Measurements from ENCODE around the gene ZNF573. TPM values are rescaled to one million over a fixed set of nuclear protein-coding genes. Genes with fewer than 3 reads are reported as not detected.

Gene ZNF573
- total and polyA plus RNA-seq, 2 of the 13 experiments (the other 11 are each of a cell fraction or from before 2014, with no cell fraction given) = 3.1 to 9.3 TPM

DNA sequence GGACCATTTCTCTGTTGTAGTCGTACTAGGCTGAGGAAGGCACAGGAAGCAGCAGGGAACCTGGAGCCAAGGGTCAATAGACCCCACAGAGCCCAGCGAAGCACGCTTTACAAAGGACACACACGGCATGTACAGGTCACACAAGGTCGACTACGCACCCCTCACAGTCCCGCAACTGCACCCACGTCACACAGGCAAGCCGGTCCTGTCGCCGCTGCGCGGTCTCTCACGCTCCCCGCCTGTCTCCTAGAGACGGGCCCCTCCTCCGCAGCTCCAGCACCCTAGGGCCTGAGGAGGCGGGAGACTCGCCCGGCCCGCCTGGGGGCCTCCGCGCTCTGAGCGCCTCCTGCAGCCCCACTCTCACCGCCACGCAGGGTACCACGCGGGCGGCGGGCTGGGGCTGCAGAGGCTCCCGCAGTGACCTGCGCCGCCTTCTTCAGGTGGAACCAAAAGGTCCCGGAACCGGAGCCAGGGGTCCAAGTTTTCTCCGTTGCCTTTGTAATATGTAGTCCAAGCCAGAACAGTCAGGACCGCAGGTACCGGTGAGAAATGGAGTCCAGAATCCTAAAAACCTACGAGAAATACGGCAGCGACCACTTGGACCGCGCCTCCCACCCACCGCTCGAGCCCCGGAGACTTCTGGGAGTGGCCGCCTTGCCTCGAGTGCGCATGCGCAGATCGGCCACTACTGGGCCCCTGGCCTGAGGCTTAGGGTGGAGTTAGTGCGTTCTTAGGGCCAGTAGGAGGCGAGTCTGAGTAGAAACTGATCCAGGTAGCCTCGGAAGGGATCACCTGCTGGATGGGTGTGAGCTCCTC lies 60.1 kb downstream of the ZNF573 start, which contains the start of gene ZNF607 (continued):
- TF ChIP-seq, protein P1, sequence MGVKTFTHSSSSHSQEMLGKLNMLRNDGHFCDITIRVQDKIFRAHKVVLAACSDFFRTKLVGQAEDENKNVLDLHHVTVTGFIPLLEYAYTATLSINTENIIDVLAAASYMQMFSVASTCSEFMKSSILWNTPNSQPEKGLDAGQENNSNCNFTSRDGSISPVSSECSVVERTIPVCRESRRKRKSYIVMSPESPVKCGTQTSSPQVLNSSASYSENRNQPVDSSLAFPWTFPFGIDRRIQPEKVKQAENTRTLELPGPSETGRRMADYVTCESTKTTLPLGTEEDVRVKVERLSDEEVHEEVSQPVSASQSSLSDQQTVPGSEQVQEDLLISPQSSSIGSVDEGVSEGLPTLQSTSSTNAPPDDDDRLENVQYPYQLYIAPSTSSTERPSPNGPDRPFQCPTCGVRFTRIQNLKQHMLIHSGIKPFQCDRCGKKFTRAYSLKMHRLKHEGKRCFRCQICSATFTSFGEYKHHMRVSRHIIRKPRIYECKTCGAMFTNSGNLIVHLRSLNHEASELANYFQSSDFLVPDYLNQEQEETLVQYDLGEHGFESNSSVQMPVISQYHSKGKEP (CRISPR knock-in tag; IDR thresholded peaks at IDR 0.05) = no peak
- TF ChIP-seq ZNF350 (CRISPR knock-in tag; IDR thresholded peaks at IDR 0.05; ENCODE audit: borderline replicate concordance, low read depth) = peak; percentile 76
- TF ChIP-seq, protein P2, sequence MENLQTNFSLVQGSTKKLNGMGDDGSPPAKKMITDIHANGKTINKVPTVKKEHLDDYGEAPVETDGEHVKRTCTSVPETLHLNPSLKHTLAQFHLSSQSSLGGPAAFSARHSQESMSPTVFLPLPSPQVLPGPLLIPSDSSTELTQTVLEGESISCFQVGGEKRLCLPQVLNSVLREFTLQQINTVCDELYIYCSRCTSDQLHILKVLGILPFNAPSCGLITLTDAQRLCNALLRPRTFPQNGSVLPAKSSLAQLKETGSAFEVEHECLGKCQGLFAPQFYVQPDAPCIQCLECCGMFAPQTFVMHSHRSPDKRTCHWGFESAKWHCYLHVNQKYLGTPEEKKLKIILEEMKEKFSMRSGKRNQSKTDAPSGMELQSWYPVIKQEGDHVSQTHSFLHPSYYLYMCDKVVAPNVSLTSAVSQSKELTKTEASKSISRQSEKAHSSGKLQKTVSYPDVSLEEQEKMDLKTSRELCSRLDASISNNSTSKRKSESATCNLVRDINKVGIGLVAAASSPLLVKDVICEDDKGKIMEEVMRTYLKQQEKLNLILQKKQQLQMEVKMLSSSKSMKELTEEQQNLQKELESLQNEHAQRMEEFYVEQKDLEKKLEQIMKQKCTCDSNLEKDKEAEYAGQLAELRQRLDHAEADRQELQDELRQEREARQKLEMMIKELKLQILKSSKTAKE (CRISPR knock-in tag; IDR thresholded peaks at IDR 0.05; ENCODE audit: borderline replicate concordance) = no peak
- TF ChIP-seq NCOA1 (CRISPR knock-in tag; IDR thresholded peaks at IDR 0.05) = no peak
- 0 out of 2 replicates have a peak, but pooled peaks have one; percentile 16 for TF ChIP-seq KDM3A (CRISPR knock-in tag; IDR thresholded peaks at IDR 0.05; ENCODE audit: low read depth)
- TF ChIP-seq, protein P3, sequence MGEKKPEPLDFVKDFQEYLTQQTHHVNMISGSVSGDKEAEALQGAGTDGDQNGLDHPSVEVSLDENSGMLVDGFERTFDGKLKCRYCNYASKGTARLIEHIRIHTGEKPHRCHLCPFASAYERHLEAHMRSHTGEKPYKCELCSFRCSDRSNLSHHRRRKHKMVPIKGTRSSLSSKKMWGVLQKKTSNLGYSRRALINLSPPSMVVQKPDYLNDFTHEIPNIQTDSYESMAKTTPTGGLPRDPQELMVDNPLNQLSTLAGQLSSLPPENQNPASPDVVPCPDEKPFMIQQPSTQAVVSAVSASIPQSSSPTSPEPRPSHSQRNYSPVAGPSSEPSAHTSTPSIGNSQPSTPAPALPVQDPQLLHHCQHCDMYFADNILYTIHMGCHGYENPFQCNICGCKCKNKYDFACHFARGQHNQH (CRISPR knock-in tag; IDR thresholded peaks at IDR 0.05) = no peak
- no peak for TF ChIP-seq SIN3B (IDR thresholded peaks at IDR 0.05; ENCODE audit: low read length)
- 0 out of 2 replicates have a peak, but pooled peaks have one; percentile 13 for TF ChIP-seq CCDC6 (CRISPR knock-in tag; IDR thresholded peaks at IDR 0.05)
- no peak for TF ChIP-seq HNF4G (IDR thresholded peaks at IDR 0.05; ENCODE audit: borderline replicate concordance, low read depth, low read length)
- 0 out of 2 replicates have a peak, but pooled peaks have one; percentile 11 for TF ChIP-seq HNF4G (CRISPR knock-in tag; IDR thresholded peaks at IDR 0.05; ENCODE audit: borderline replicate concordance, low read depth)
- no peak for TF ChIP-seq PPARG (CRISPR knock-in tag; conservative IDR thresholded peaks at IDR 0.05)
- TF ChIP-seq, protein P4, sequence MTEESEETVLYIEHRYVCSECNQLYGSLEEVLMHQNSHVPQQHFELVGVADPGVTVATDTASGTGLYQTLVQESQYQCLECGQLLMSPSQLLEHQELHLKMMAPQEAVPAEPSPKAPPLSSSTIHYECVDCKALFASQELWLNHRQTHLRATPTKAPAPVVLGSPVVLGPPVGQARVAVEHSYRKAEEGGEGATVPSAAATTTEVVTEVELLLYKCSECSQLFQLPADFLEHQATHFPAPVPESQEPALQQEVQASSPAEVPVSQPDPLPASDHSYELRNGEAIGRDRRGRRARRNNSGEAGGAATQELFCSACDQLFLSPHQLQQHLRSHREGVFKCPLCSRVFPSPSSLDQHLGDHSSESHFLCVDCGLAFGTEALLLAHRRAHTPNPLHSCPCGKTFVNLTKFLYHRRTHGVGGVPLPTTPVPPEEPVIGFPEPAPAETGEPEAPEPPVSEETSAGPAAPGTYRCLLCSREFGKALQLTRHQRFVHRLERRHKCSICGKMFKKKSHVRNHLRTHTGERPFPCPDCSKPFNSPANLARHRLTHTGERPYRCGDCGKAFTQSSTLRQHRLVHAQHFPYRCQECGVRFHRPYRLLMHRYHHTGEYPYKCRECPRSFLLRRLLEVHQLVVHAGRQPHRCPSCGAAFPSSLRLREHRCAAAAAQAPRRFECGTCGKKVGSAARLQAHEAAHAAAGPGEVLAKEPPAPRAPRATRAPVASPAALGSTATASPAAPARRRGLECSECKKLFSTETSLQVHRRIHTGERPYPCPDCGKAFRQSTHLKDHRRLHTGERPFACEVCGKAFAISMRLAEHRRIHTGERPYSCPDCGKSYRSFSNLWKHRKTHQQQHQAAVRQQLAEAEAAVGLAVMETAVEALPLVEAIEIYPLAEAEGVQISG (CRISPR knock-in tag; IDR thresholded peaks at IDR 0.05) = no peak; the same call in 1 of the 2 replicates
- no peak; the same call in 1 of the 2 replicates for TF ChIP-seq MEF2D (CRISPR knock-in tag; IDR thresholded peaks at IDR 0.05)
- peak; percentile 66 for TF ChIP-seq ZMYM2 (CRISPR knock-in tag; IDR thresholded peaks at IDR 0.05)
- TF ChIP-seq, protein P5, sequence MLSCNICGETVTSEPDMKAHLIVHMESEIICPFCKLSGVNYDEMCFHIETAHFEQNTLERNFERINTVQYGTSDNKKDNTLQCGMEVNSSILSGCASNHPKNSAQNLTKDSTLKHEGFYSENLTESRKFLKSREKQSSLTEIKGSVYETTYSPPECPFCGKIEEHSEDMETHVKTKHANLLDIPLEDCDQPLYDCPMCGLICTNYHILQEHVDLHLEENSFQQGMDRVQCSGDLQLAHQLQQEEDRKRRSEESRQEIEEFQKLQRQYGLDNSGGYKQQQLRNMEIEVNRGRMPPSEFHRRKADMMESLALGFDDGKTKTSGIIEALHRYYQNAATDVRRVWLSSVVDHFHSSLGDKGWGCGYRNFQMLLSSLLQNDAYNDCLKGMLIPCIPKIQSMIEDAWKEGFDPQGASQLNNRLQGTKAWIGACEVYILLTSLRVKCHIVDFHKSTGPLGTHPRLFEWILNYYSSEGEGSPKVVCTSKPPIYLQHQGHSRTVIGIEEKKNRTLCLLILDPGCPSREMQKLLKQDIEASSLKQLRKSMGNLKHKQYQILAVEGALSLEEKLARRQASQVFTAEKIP (CRISPR knock-in tag; IDR thresholded peaks at IDR 0.05; ENCODE audit: borderline replicate concordance) = no peak
- peak; percentile 87 for TF ChIP-seq ZNF143 (CRISPR knock-in tag; IDR thresholded peaks at IDR 0.05)
- no peak for TF ChIP-seq RNF2 (conservative IDR thresholded peaks at IDR 0.05; ENCODE audit: low read depth)
- TF ChIP-seq RFX1 (IDR thresholded peaks at IDR 0.05) = peak; percentile 65; the same call in 1 of the 2 replicates
- peak; percentile 74; the same call in 1 of the 2 replicates for TF ChIP-seq ZBTB38 (CRISPR knock-in tag; IDR thresholded peaks at IDR 0.05)
- no peak for TF ChIP-seq ZNF841 (CRISPR knock-in tag; IDR thresholded peaks at IDR 0.05; ENCODE audit: borderline replicate concordance)

Measured in HepG2 (cell line).